Right ventricle myocardium inferior (tissue), 1 donor: ENCODE results near the gene RIC1. TPM values are rescaled to one million over a fixed set of nuclear protein-coding genes. Genes with fewer than 3 reads are reported as not detected.
"Not testable (repeated sequence)": the region's sequence is repeated elsewhere in the genome, so short reads cannot be mapped to it uniquely, and the experiment has no call there.

Source experiments
- ATAC-seq: fragments of 200-7000 bp; cut with Tn5 transposase; one replicate; pipeline ENCODE4 v1.9.1; 2020; ENCODE audit warnings: mild to moderate bottlenecking, moderate library complexity
- DNase-seq: peaks from one replicate; pipeline ENCODE4 v3.0.0; 2021; ENCODE audit errors: missing footprints
- intact Hi-C: fragments of 100-400 bp; cut with DNase I; formaldehyde crosslinking; loops from one replicate; pipeline ENCODE4 v1.11.0; 2022
- total RNA-seq: library from RNA; stranded (reverse); fragmentation: NEBNext Ultra II Directional; extraction: Animal tissue kit (Norgen Biotek cat#: 25700); gene quantifications from one replicate; pipeline ENCODE4 v1.2.1, GENCODE V29; 2021
- donor health status: DM: no; HTN: yes; CAD: no; lungs with severe emphysema.

The RIC1 gene
- total RNA-seq, 1 donor from 2014 or later = 6.9 TPM

GRCh38 chr9:5762421-5762820, 133.5 kb downstream of the RIC1 start:
- DNase-seq (no peak), ATAC-seq (no peak)
- intact Hi-C loops = no loop called here

DNA sequence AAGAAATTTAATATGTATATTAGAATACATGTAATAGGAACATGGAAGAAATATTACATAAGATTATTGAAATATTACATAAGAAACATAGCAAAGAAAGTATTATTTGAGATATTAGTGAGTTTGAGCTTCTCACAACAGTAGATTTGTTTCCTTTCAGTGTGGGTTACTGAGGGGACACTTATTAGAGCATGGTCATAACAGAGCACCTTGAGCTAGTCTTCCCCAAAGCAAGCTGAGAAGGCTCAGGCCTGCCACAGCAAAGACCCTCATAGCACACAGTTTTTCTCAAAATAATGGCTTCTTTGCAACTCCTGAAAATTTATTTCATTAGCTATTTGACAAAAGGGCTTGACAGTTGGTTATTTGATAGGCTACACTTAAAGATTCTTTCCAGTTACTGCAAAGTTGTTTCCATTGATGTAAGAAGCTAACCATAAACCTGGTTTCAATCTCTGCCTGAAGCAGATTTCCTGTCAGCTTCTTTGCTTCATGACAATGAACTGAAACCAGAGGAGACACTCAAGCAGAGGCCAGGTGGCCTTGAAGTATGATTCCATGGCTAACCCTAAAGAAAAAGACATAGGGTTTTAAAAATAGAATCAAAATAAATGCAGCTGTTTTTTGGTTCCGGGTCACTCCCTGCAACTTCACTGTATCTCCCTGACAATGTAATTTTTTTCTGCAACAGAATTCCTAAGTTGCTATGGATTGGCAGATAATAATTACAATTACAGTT, 135.4 kb downstream of the RIC1 start:
- ATAC-seq (no peak), DNase-seq (no peak)
- intact Hi-C loops = no loop called here

DNA sequence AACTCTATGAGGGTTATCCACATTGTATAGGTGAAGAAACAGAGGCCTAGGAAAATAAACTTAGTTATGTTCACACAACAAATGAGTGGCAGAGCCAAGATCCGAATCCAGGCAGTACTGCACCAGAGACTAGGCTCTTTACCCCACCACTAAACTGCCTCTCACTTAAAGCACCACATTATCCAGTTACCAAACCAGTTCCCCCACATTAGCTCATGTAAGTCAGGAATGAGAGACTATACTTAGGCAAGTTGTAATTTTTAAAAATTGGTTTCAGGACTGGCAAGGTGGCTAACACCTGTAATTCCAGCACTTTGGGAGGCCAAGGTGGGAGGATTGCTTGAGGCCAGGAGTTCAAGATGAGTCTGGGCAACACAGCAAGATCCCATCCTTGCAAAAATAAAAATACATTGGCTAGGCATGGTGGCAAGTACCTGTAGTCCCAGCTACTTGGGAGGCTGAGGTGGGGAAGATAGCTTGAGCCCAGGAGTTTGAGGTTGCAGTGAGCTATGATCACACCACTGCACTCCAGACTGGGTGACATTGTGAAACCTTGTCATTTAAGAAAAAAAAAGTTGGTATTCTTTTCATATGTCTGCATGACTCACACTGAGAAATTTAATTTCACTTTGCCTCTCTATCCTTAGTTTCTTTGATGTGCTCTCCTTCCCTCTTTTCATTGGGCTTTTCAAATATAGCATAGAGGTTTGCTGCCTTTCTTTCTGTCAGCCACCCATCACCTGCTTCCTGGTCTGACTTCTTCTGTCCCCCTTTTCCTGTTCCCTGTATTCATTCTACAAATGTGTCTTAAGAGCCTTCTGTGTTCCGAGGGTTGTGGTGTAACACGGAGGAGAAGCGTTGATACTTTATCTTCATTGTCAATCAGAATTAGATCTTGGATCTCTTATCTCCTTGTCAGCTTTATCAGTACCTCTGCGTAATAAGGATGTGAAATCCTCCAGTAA, 139.3 kb downstream of the RIC1 start:
- DNase-seq (no peak), ATAC-seq (no peak)
- intact Hi-C loops = no loop called here

DNA sequence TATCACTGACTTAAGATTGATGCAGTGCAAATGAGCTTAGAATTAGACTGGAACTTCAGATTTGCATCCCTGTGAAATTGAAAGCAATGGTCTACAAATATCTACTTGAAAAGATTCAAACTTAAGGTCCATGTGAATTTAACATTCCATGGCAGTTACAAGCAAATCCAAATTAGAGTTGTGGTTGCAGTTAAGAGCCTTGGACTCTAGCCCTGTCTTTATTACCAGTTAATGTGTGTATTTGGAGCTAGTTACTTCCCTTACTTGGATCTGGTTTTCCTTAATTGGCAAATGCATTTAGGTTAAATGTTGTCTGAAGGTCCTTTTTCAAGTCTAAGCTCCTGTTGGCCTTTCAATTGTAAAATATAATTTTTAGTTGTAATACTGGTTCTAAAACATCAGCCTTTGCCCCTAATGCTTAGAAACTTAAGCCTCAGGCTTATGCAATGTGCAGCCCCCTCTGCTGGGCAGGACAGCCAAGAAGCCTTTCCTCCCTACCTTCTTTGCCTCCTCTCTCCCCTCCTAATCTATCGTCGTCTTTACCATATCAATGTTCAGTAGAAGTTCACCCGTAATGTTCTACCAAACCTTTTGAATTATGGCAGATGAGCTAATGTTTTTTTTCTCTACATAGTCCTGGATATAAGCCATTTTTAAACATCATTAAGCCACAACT, 144.6 kb downstream of the RIC1 start:
- ATAC-seq = no peak
- no peak for DNase-seq
- intact Hi-C loops = no loop called here

GRCh38 chr9:5778805-5779204, 149.9 kb downstream of the RIC1 start:
- intact Hi-C loops = no loop called here
- no peak for ATAC-seq

DNA sequence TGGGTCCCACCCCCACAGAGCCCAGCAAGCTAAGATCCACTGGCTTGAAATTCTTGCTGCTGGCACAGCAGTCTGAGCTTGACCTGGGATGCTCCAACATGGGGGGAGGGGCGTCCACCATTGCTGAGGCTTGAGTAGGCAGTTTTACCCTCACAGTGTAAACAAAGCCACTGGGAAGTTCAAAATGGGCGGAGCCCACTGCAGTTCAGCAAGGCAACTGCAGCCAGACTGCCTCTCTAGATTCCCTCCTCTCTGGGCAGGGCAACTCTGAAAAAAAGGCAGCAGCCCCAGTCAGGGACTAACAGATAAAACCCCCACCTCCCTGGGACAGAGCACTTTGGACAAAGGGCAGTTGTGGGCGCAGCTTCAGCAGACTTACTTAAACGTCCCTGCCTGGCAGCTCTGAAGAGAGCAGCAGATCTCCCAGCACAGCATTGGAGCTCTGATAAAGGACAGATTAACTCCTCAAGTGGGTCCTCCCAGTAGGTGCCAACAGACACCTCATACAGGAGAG, 150.9 kb downstream of the RIC1 start:
- not testable (repeated sequence) for ATAC-seq, DNase-seq

More at GRCh38 chr9:5778805-5779204, 149.9 kb downstream of the RIC1 start:
- DNase-seq = no peak

GRCh38 chr9:5783420-5783819, 154.5 kb downstream of the RIC1 start:
- ATAC-seq, DNase-seq, intact Hi-C loops: not testable (repeated sequence)

More for the DNA sequence above, 150.9 kb downstream of the RIC1 start:
- intact Hi-C loops = not testable (repeated sequence)

DNA sequence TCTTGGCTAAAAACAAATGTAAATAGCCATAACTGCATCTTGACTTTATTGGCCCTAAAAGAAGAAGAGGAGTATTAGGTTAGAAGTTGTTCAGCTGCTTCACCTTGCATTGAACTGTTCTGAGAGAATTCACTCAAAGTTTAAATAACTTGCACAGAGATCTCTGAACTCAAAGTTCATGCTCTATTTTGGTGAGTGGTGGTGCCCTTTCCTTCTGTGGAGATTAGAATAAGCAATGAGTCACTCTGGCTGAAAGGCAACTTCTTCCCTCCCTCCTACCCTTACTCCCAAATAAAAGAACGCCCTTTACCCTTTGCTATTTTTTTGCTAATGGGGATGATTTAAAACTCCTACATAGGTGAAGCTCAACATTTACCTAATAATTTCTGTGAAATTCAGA, 155.1 kb downstream of the RIC1 start:
- intact Hi-C loops = no loop called here
- ATAC-seq (no peak), DNase-seq (no peak)

- no peak for ATAC-seq
These were observed 155.8 kb downstream of the RIC1 start for GRCh38 chr9:5784526-5785315.

GRCh38 chr9:5786370-5787127, 157.6 kb downstream of the RIC1 start:
- peak; percentile 50 for ATAC-seq
- intact Hi-C loops = no loop called here
- no peak for DNase-seq

More at GRCh38 chr9:5784526-5785315, 155.8 kb downstream of the RIC1 start:
- DNase-seq = no peak
- intact Hi-C loops = no loop called here

DNA sequence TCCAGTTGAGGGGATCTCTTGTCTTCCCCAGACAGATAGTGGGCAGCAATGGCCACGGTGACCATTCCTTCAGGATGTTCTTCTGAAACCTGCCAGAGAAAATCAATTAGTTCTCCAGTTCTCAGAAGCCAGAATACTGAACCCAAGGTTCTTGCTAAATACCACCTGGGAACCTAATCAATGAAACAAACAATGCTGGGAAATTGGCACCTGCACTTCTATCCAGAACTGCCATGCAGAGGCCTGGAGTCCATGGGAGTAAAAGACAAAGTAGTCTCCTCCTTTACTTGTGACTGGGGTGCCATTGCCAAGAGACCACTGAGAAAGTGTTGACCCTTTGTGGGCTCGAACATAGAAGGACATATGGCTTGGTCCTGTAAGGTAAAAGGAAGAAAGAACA, 158.3 kb downstream of the RIC1 start:
- intact Hi-C loops = no loop called here
- ATAC-seq = no peak

GRCh38 chr9:5787759-5788302, 158.9 kb downstream of the RIC1 start:
- DNase-seq (no peak), ATAC-seq (no peak)

More for the DNA sequence above, 158.3 kb downstream of the RIC1 start:
- no peak for DNase-seq

DNA sequence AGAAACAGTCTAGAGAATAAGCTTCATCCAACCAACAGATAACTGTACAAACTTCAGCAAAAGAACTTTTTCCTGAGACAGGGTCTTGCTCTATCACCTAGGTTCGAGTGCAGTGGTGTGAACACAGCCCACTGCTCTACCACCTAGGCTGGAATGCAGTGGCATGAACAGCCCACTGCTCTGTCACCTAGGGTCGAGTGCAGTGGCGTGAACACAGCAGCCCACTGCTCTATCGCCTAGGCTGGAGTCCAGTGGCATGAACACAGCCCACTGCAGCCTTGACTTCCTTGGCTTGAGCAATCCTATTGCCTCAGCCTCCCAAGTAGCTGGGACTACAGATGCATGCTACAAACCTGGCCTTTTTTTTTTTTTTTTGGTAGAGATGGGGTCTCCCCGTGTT, 160.6 kb downstream of the RIC1 start:
- peak; percentile 14 for ATAC-seq
- DNase-seq = no peak
- intact Hi-C loops = no loop called here

More at GRCh38 chr9:5787759-5788302, 158.9 kb downstream of the RIC1 start:
- intact Hi-C loops = no loop called here

DNA sequence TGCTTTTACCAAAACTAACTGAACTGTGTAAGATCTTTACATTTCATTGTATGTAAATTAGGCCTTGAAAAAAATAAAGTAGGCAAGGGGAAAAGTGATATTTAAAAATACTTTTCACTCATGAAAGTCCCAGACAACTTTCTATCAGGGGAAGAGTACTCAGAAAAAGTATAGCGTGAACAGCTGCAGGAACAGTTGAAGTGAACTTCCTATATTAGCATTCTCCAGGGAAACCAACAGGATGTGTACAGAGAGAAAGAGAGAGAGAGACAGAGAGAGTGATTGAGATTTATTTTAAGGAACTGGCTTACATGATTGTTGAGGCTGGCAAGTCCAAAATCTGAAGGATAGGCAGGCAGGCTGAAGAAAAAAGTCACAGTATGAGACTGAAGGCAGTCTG, 162.0 kb downstream of the RIC1 start:
- intact Hi-C loops = no loop called here

DNA sequence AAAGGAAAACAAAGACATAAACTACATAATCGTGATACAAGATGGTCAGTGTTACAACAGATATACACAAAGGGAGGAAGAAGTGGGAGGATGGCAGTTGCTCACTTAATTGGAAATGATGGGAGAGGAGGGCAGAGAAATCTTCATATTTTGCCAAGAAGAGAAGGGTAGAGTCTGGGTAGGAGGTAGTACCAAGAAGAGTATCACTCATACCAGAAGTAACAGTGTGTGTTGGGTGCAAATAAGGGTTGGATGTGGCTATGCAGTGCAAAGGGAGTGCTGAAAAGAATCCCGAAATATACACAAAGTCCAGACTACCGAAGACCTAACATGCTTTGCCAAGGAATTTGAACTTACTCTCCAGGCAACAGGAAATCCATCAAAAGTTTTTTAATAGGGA, 163.0 kb downstream of the RIC1 start:
- no peak for ATAC-seq
- intact Hi-C loops = no loop called here
- DNase-seq = no peak

More for the DNA sequence above, 162.0 kb downstream of the RIC1 start:
- ATAC-seq (no peak), DNase-seq (no peak)

DNA sequence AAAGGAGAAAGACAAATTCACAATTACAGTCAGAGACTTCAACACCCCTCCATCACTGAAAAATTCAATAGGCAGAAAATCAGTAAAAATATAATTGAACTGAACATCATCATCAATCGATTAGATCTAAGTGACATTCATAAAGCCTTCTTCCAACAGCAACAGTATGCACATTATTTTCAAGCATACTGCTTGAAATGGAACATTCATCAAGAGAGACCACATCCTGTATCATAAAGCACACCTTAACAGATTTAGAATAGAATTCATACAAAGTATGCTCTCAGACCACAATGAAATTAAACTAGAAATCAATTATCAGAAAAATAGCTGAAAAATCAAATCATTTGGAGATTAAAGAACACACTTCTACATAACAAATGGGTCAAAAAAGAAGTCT, 164.9 kb downstream of the RIC1 start:
- no peak for ATAC-seq
- no peak for DNase-seq
- intact Hi-C loops = no loop called here

- ATAC-seq = no peak
- DNase-seq = no peak
- intact Hi-C loops = no loop called here
These were observed 167.4 kb downstream of the RIC1 start for GRCh38 chr9:5796298-5796697.
